ENCODE measurements around the gene MATN3. TPM values are rescaled to one million over a fixed set of nuclear protein-coding genes. Genes with fewer than 3 reads are reported as not detected.

The MATN3 gene
- total and polyA plus RNA-seq, 2 of the 13 experiments (the other 11 are each of a cell fraction or from before 2014, with no cell fraction given) = 36.1 to 208 TPM

DNA sequence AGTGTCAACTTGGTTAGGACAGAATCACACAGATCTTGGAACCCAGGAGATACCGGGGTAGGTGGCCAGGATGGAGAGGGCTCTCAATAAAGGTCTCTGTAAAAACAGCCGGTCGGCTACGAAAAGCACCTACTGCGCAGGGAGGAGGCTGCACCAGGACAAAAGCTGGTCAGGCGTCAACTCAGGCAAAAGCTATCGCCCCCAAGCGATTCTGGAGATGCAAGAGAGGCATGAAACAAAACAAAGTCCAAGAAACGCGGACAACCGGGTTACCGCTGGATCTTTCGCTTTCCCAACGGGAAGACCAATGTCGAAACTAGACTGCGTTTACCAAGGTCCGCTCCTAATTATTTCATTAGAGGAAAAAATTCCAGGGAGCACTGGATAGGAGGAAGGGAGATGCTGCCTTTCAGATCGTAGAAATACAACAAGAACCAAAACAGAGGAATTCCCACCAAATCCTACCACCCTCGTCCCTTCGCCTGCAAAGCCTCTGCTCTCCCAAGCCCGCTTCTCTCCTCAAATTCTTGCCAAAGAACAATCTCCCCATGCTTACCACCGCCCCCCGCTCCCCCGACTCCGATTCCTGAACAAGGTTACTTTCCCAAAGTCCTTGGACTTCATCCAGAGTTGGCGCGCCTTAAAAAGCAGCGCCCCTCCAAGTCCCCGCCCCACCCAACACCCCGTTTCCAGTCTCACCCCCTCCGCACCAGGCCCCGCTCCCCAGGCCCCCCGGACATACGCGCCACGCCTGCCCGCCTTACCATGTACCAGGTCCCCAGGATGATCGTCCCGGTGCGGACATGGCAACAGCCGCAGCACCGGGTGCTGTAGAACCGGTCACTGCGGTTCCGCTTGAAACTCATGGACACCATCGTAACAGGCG, 38.4 kb upstream of the MATN3 start (continued):
- no peak for TF ChIP-seq PAXIP1 (CRISPR knock-in tag; conservative IDR thresholded peaks at IDR 0.05)
- TF ChIP-seq, protein P1, sequence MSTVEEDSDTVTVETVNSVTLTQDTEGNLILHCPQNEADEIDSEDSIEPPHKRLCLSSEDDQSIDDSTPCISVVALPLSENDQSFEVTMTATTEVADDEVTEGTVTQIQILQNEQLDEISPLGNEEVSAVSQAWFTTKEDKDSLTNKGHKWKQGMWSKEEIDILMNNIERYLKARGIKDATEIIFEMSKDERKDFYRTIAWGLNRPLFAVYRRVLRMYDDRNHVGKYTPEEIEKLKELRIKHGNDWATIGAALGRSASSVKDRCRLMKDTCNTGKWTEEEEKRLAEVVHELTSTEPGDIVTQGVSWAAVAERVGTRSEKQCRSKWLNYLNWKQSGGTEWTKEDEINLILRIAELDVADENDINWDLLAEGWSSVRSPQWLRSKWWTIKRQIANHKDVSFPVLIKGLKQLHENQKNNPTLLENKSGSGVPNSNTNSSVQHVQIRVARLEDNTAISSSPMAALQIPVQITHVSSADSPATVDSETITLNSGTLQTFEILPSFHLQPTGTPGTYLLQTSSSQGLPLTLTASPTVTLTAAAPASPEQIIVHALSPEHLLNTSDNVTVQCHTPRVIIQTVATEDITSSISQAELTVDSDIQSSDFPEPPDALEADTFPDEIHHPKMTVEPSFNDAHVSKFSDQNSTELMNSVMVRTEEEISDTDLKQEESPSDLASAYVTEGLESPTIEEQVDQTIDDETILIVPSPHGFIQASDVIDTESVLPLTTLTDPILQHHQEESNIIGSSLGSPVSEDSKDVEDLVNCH (CRISPR knock-in tag; IDR thresholded peaks at IDR 0.05) = no peak
- peak; percentile 11; the same call in 1 of the 2 replicates for TF ChIP-seq ZNF343 (CRISPR knock-in tag; IDR thresholded peaks at IDR 0.05)
- TF ChIP-seq CCAR2 (optimal IDR thresholded peaks at IDR 0.05; ENCODE audit: low read depth, low read length) = no peak
- no peak for TF ChIP-seq SNAPC4 (CRISPR knock-in tag; IDR thresholded peaks at IDR 0.05)
- TF ChIP-seq SMYD3 (CRISPR knock-in tag; IDR thresholded peaks at IDR 0.05) = no peak
- TF ChIP-seq REXO4 (CRISPR knock-in tag; IDR thresholded peaks at IDR 0.05; ENCODE audit: borderline replicate concordance) = no peak
- peak; percentile 26; the same call in 1 of the 2 replicates for TF ChIP-seq YEATS2 (CRISPR knock-in tag; IDR thresholded peaks at IDR 0.05; ENCODE audit: borderline replicate concordance)
- no peak for TF ChIP-seq ATF4 (CRISPR knock-in tag; IDR thresholded peaks at IDR 0.05)
- TF ChIP-seq, protein P2, sequence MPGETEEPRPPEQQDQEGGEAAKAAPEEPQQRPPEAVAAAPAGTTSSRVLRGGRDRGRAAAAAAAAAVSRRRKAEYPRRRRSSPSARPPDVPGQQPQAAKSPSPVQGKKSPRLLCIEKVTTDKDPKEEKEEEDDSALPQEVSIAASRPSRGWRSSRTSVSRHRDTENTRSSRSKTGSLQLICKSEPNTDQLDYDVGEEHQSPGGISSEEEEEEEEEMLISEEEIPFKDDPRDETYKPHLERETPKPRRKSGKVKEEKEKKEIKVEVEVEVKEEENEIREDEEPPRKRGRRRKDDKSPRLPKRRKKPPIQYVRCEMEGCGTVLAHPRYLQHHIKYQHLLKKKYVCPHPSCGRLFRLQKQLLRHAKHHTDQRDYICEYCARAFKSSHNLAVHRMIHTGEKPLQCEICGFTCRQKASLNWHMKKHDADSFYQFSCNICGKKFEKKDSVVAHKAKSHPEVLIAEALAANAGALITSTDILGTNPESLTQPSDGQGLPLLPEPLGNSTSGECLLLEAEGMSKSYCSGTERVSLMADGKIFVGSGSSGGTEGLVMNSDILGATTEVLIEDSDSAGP (CRISPR knock-in tag; IDR thresholded peaks at IDR 0.05; ENCODE audit: borderline replicate concordance) = no peak
- no peak for TF ChIP-seq ZNF780A (CRISPR knock-in tag; IDR thresholded peaks at IDR 0.05)
- no peak for TF ChIP-seq SMAD1 (CRISPR knock-in tag; IDR thresholded peaks at IDR 0.05; ENCODE audit: borderline replicate concordance, low read depth)
- TF ChIP-seq CBX5 (CRISPR knock-in tag; IDR thresholded peaks at IDR 0.05; ENCODE audit: borderline replicate concordance) = no peak

All from HepG2 (cell line).